GM21786 (cell line): ENCODE results near the gene KIAA1210.
"Not testable (repeated sequence)": the region's sequence is repeated elsewhere in the genome, so short reads cannot be mapped to it uniquely, and the experiment has no call there.

Experiments used
- ATAC-seq: cut with Tn5 transposase; IDR thresholded peaks from one replicate; pipeline ENCODE4 v1.9.1; 2021; ENCODE audit not compliant: unreplicated experiment

KIAA1210 gene

DNA sequence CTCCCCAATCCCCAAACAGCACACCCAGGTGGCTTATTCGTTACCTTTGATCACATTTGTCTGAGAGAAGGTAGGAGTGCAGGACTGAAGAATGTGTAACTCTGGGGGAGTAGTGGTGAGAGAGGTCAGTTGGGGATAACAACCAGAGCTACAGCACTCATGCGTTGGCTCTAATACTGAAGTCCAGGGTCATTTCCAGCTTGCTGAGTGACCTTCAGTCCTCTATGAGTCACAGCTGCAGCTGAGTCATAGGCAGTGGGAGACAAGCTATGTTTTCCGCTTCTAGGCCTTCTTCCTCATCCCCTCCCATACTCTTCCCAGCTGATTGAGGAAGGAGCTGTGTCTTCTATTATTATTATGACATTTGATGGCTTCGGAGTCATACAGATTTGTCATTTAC lies 86.4 kb downstream of the KIAA1210 start:
- ATAC-seq, result no peak

DNA sequence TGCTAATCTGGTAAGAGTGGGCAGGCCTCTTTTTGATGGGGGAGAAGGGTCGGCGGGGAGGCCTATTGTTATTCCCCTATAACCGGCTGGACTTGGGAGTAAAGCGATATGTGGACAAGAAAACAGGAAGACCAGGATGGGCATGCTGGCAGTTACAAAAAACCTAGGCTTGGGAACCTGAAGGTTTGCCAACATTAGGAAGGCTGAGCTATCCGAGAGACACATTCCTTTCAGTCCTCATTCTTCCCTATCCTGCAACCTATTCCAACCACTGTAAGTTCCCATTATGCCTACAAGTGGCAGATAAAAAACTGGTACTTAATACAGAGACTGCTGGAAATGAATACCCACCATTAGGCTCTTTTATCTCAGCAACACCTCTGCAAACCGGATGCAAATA lies 87.2 kb downstream of the KIAA1210 start:
- no peak for ATAC-seq

DNA sequence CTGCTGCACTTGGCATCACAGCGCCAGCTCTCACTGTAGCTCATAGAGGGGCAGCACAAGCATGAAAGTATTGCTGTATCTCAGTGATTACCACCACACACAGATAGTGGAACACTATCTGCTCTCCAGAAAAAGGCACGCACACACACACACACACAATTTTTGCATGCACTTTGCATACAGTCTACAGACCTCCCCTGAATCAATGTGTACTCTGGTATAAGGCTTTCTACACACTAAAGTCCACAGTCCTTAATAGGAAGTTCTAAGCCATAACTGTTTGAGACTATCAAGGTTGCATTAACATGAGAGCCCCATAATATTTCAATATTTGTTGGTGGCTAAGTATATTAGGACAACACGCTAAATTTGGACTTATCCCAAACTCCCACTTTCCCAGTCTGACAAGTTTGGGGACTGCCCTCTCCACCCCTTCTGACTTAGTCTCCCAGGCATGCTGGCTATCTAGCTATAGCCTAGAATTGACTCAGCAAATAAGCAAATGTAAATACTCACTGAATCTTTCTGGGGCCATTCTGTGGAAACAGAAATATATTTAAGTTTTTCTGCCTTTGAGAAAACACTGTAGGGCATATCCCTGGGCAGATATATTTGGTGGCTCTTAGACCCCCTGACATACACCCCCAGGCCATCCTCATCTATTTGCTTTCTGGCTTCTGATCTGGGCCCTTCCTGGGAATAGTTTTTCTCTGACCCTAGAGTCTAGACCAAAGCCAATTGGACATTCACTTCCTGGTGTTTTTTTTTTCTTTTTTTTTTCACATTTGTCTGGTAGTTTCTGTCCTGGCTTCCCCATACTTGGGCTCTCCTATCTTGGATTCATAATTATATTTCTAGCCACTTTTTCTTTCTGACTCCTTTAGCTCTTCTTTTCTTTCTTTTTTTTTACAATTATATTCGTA lies 91.2 kb downstream of the KIAA1210 start:
- ATAC-seq, result no peak

DNA sequence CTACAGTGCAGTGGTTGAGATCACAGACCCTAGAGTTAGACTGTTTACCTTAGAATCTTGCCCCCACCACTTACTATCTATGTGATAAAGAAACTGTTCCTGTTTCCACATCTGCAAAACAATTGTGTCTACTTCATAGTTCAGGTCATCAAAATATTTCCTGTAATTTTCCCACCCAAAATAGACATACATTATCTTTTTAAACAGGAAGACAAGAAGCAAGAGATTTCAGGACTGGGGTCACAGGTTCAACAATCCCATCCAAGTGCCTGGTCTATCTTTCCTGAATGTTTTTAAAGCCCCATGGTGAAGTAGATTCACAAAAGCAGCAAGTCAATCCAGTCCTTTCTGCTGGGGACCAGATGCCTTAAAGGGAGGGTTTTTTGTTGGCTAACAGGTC lies 96.6 kb downstream of the KIAA1210 start:
- no peak for ATAC-seq

DNA sequence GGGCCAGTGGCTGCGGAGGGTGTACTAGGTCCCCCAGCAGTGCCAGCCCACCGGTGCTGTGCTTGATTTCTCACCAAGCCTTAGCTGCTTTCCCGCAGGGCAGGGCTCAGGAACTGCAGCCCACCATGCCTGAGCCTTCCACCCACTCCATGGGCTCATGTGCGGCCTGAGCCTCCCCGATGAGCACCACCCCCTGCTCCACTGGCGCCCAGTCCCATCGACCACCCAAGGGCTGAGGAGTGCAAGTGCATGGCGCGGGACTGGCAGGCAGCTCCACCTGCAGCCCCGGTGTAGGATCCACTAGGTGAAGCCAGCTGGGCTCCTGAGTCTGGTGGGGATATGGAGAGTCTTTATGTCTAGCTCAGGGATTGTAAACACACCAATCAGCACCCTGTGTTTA lies 98.0 kb downstream of the KIAA1210 start:
- ATAC-seq, result not testable (repeated sequence)

DNA sequence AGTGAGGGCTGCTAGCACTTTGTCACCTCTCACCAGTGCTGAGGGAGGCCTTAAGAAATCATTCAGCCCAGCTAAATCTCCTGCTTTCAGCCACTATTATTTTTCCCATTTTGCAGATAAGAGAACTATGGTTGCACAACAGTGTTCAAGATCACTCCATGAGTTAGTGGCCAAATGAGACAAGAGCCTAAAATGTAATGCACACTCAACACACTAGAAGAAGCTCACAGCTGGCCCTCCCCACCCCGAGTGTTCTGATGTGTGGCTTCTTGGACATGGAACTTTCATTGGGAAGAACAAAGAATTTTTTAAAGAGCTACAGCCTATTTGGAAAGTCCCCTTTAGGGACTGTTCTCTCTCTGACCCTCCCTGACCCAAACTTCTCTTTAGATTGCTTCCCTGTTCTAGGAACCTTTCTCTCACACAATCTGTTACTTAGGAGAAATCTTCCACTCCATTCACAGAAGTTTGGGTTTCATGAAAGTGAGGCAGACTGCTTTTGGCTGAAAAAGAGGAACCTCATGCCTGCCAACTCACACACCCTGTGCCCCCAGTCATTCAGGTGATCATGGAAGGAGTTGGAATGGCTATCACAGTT lies 98.8 kb downstream of the KIAA1210 start:
- ATAC-seq, result no peak
